Activated B cell treated with CpG ODN at 0.5 μM for 24 hours (primary cell): ENCODE measurements around the gene YPEL1. TPM values are rescaled to one million over a fixed set of nuclear protein-coding genes. Genes with fewer than 3 reads are reported as not detected.

ENCODE experiments used
- ATAC-seq: fragments of 200-7000 bp; cut with Tn5 transposase; one replicate; pipeline ENCODE4 v1.10.0; 2021; ENCODE audit warnings: low read depth, mild to moderate bottlenecking, moderate library complexity
- CTCF ChIA-PET: fragments of 350-600 bp; sonication (Branson Sonifier 250); formaldehyde crosslinking; loops from one replicate; lab custom pipeline; 2021; ENCODE audit warnings: antibody characterized with exemption; lab: Charles Lee
- POLR2A ChIA-PET: fragments of 350-600 bp; sonication (Branson Sonifier 250); formaldehyde crosslinking; loops from one replicate; lab custom pipeline; 2021; ENCODE audit warnings: antibody characterized with exemption; lab: Charles Lee
- DNase-seq: peaks from one replicate; pipeline ENCODE4 v3.0.0; 2022
- H3K27ac Mint-ChIP-seq: one replicate; pipeline ENCODE4 v1.8.0; 2020; ENCODE audit warnings: mixed read lengths
- H3K27me3 Mint-ChIP-seq: one replicate; pipeline ENCODE4 v1.8.0; 2021; ENCODE audit warnings: mixed read lengths
- H3K36me3 Mint-ChIP-seq: one replicate; pipeline ENCODE4 v1.8.0; 2021; ENCODE audit warnings: low read depth, mixed read lengths
- H3K4me1 Mint-ChIP-seq: one replicate; pipeline ENCODE4 v1.8.0; 2021; ENCODE audit warnings: mixed read lengths
- H3K4me3 Mint-ChIP-seq: one replicate; pipeline ENCODE4 v1.8.0; 2020; ENCODE audit warnings: mild to moderate bottlenecking, mixed read lengths
- H3K9me3 Mint-ChIP-seq: one replicate; pipeline ENCODE4 v1.8.0; 2020; ENCODE audit warnings: mixed read lengths
- CTCF ChIP-seq: fragments of 200-600 bp; IDR thresholded peaks from one replicate; pipeline ENCODE4 v1.8.0; 2022; ENCODE audit warnings: antibody characterized with exemption, mild to moderate bottlenecking
- intact Hi-C: fragments of 100-400 bp; cut with micrococcal nuclease; formaldehyde crosslinking; loops from one replicate; pipeline ENCODE4 v1.15.1; 2024
- total RNA-seq: library from RNA; stranded (reverse); gene quantifications from 2 replicates; pipeline ENCODE4 v1.2.3, GENCODE V29; 2022

Gene YPEL1
- 3.0 and 4.1 TPM in 2 replicates for total RNA-seq

- peak; percentile 97 for DNase-seq
- peak; percentile 87 for ATAC-seq
- intact Hi-C loops = loop anchor here (1.0 kb wide), 4 partner anchors 69 to 203 kb away; partner anchors contain the start of gene PPIL2
- peak within 1 kb of the TSS; percentile 93 for H3K4me3 Mint-ChIP-seq
- POLR2A ChIA-PET = interaction anchor here (0.6 to 1.4 kb wide), 8 partner anchors 9 to 203 kb away, joined by 3 to 4 read pairs (median 3); partner anchors contain the start of genes MAPK1, PPIL2 and SDF2L1
- H3K27ac Mint-ChIP-seq = peak within 1 kb of the TSS; percentile 96
- CTCF ChIA-PET = interaction anchor here (1.3 to 1.8 kb wide), 2 partner anchors 203 to 217 kb away, joined by 3 to 8 read pairs; partner anchors contain the start of gene PPM1F
- TF ChIP-seq CTCF = no peak
- no peaks in the 10 kb centered on the region for H3K27me3 Mint-ChIP-seq
- H3K36me3 Mint-ChIP-seq = peaks cover 3% of the 10 kb centered on the region
- no peaks in the 10 kb centered on the region for H3K9me3 Mint-ChIP-seq
- peaks cover 42% of the 10 kb centered on the region for H3K4me1 Mint-ChIP-seq
Observed at GRCh38 chr22:21735200-21736083, at the start of gene YPEL1. TSS of gene YPEL1 (minus strand) at chr22:21735794. CDS start at chr22:21710744, 25,050 bp downstream.

- no peaks in the 10 kb centered on the region for H3K9me3 Mint-ChIP-seq
- intact Hi-C loops = no loop called here
- H3K4me1 Mint-ChIP-seq = peaks cover 7% of the 10 kb centered on the region
- H3K27me3 Mint-ChIP-seq = no peaks in the 10 kb centered on the region
- TF ChIP-seq CTCF = no peak
- no peak for ATAC-seq
- H3K27ac Mint-ChIP-seq = no peak overlapping the region
- H3K4me3 Mint-ChIP-seq = no peak overlapping the region
- ChIA-PET CTCF (no interaction called here), POLR2A (interaction anchor here (0.6 kb wide), 1 partner anchor 171 kb away, joined by 3 read pairs; no protein-coding TSS in a partner anchor)
- peaks cover 56% of the 10 kb centered on the region for H3K36me3 Mint-ChIP-seq
- DNase-seq = no peak
Observed at GRCh38 chr22:21780259-21780658, 44.7 kb upstream of the YPEL1 start.

GRCh38 chr22:21779444-21779843, 43.9 kb upstream of the YPEL1 start:
- Mint-ChIP-seq H3K9me3 (no peaks in the 10 kb centered on the region), H3K4me3 (no peak overlapping the region), H3K36me3 (peaks cover 50% of the 10 kb centered on the region), H3K4me1 (peaks cover 7% of the 10 kb centered on the region), H3K27me3 (no peaks in the 10 kb centered on the region), H3K27ac (no peak overlapping the region)
- ATAC-seq (no peak), DNase-seq (no peak)
- intact Hi-C loops = no loop called here
- CTCF ChIA-PET = no interaction called here
- POLR2A ChIA-PET = no interaction called here
- TF ChIP-seq CTCF = no peak

GRCh38 chr22:21778705-21779363, 43.2 kb upstream of the YPEL1 start:
- ChIA-PET CTCF (no interaction called here), POLR2A (interaction anchor here (0.7 kb wide), 1 partner anchor 58 kb away, joined by 4 read pairs; no protein-coding TSS in a partner anchor)
- DNase-seq = no peak
- no peak for ATAC-seq
- Mint-ChIP-seq H3K36me3 (peaks cover 51% of the 10 kb centered on the region), H3K4me3 (no peak overlapping the region), H3K27ac (no peak overlapping the region), H3K27me3 (no peaks in the 10 kb centered on the region), H3K9me3 (no peaks in the 10 kb centered on the region), H3K4me1 (peaks cover 7% of the 10 kb centered on the region)
- intact Hi-C loops = no loop called here
- TF ChIP-seq CTCF = no peak
